DND-41 (cell line): ENCODE measurements around the gene TAS1R2.

Experiments used
- EZH2 ChIP-seq: IDR thresholded peaks from 3 replicates; pipeline ENCODE4 v1.6.1; 2012; ENCODE audit warnings: borderline replicate concordance, low read depth, mild to moderate bottlenecking, moderate library complexity, low read length, inconsistent platforms; ENCODE audit not compliant: severe bottlenecking
- TF ChIP-seq, protein P1 (sequence below): IDR thresholded peaks from 2 replicates; pipeline ENCODE4 v1.5.1; 2012; ENCODE audit warnings: borderline replicate concordance, low read length, moderate library complexity, mild to moderate bottlenecking; ENCODE audit not compliant: poor library complexity, severe bottlenecking; ENCODE audit errors: extremely low read depth

DNA sequence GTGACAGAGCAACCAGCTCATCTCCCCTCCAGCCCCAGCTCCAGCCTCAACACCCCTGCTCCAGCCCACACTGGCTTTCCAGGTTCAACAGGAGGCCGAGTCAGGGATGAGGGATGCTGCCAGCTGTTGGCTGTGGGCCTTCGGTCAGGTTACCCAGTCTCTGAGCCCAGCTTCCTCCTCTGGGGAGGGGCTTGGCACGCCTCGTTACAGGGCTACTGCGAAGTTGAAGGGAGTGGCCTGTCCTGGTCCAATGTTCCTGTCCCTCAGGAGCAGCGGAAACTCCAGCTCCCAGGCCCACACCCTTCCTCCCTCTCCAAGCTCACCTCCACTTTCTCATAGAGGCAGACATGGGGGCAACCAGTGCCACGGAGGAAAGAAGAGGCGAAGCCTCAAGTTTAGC, 15.1 kb upstream of the TAS1R2 start:
- TF ChIP-seq, protein P1, sequence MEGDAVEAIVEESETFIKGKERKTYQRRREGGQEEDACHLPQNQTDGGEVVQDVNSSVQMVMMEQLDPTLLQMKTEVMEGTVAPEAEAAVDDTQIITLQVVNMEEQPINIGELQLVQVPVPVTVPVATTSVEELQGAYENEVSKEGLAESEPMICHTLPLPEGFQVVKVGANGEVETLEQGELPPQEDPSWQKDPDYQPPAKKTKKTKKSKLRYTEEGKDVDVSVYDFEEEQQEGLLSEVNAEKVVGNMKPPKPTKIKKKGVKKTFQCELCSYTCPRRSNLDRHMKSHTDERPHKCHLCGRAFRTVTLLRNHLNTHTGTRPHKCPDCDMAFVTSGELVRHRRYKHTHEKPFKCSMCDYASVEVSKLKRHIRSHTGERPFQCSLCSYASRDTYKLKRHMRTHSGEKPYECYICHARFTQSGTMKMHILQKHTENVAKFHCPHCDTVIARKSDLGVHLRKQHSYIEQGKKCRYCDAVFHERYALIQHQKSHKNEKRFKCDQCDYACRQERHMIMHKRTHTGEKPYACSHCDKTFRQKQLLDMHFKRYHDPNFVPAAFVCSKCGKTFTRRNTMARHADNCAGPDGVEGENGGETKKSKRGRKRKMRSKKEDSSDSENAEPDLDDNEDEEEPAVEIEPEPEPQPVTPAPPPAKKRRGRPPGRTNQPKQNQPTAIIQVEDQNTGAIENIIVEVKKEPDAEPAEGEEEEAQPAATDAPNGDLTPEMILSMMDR: no peak
- TF ChIP-seq EZH2: no peak
